Upper lobe of left lung (tissue), 4 donors: Measurements from ENCODE around the gene SAMD7.

Source experiments
- POLR2A ChIP-seq, 4 donors: fragments of 450-650 bp; IDR thresholded peaks; one replicate each; pipeline ENCODE4 v1.5.1; 2016 to 2017; ENCODE audit warnings: antibody characterized with exemption in 4 of 4, mild to moderate bottlenecking in 2 of 4
- POLR2AphosphoS5 ChIP-seq, 2 donors: sonication (generic); formaldehyde crosslinking; IDR thresholded peaks; one replicate each; pipeline ENCODE4 v1.5.1; 2017; ENCODE audit warnings: antibody characterized with exemption in 2 of 2

DNA sequence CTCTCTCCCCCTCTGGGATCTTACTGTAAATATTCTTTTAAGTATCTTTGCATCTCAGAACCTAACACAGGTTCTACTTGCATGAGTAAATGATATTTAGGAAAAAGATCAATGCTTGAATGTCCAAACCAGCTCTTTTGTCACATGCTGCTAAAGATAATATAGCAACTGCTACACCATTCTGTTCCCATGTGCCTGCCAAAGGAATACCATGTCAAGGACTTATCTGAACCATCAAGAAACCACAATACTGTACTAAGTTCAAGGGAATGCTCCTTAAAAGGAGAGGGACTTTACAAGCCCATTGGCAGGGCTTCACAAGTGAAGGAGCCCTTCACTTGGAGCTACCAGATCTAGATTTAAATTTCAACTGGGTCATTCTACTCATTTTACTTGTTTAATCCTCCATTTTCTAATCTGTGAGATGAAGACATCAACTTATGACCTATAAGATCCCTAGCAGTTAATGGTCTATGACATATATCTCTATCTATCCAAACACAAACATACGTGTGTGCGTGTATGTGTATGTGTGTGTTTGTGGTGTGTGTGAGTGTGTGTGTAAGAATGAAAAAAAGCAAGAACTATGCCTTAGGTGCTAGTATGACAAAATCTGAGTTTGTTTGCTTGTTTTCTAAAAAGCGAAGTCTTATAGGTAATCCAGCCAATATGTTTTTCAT is 42.2 kb downstream of the SAMD7 start:
- TF ChIP-seq POLR2AphosphoS5 (IDR thresholded peaks at IDR 0.05) (no peak), POLR2A (IDR thresholded peaks at IDR 0.05) (no peak)
